D341Med (cell line): ENCODE data around the gene CELF2.
"Not testable (repeated sequence)": the region's sequence is repeated elsewhere in the genome, so short reads cannot be mapped to it uniquely, and the experiment has no call there.

ENCODE experiments used
- DNase-seq: peaks from one replicate; pipeline ENCODE4 v3.0.0; 2012; ENCODE audit warnings: low spot score

Gene CELF2

DNA sequence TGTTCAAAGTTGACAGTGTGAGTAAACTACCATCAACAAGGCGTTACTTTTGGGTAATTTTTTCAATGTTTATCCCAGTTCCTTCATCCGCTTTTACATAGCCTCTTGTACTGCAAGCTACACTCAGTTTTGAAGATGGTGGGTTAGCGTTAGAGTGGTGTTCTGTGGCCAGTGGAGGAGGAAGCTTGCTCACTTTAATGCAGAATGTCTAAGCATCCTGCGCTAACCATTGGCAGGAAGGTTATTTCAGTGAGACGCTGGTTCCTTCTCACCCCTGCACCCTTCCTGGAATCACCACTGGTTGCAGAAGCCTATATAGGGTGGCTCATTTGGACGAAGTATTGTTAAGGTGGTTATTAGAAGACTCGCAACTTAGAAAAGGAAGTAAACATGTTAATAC is 159.1 kb downstream of the CELF2 start:
- no peak for DNase-seq

- no peak for DNase-seq
Observed at GRCh38 chr10:11177381-11177780, 159.7 kb downstream of the CELF2 start.

GRCh38 chr10:11177926-11178471 is 160.3 kb downstream of the CELF2 start:
- DNase-seq = no peak

GRCh38 chr10:11178606-11179515 is 161.2 kb downstream of the CELF2 start:
- DNase-seq = peak; percentile 33

- no peak for DNase-seq
Observed at GRCh38 chr10:11179516-11180105, 161.9 kb downstream of the CELF2 start.

GRCh38 chr10:11180228-11180627 is 162.6 kb downstream of the CELF2 start:
- DNase-seq = no peak

GRCh38 chr10:11181978-11182377 is 164.3 kb downstream of the CELF2 start:
- DNase-seq = no peak

- DNase-seq = no peak
Observed at GRCh38 chr10:11183015-11183414, 165.3 kb downstream of the CELF2 start.

DNA sequence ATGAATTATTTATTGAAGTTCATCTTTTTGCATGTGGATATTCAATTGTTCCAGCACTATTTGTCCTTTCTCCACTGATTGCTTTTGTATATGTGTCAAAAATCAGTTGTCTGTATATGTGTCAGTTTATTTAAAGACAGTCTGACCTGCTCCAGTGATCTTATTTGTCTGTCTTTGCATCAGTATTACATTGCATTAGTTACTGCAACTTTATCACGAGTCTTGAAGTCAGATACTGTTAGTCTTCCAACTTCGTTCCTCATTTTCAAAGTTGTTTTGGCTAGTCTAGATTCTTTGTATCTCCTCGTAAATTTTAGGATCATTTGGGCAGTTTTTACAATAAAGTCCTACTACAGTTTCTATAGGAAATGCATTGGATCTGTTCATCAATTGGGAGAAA is 166.4 kb downstream of the CELF2 start:
- no peak for DNase-seq

DNA sequence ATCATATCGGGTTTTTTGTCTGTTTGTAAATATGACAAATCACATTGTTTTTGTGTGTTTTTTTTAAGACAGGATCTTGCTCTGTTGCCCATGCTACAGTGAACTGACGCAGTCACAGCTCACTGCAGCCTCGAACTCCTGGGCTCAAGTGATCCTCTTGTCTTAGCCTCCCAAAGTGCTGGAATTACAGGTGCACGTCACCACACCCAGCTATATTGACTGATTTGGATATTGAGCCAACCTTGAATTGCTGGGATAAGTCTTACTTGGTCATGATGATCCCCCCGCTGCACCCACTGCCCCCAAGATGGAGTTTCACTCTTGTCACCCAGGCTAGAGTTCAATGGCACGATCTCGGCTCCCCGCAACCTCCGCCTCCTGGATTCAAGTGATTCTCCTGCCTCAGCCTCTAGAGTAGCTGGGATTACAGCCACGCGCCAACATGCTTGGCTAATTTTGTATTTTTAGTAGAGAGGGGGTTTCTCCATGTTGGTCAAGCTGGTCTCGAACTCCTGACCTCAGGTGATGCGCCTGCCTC is 167.5 kb downstream of the CELF2 start:
- not testable (repeated sequence) for DNase-seq

DNA sequence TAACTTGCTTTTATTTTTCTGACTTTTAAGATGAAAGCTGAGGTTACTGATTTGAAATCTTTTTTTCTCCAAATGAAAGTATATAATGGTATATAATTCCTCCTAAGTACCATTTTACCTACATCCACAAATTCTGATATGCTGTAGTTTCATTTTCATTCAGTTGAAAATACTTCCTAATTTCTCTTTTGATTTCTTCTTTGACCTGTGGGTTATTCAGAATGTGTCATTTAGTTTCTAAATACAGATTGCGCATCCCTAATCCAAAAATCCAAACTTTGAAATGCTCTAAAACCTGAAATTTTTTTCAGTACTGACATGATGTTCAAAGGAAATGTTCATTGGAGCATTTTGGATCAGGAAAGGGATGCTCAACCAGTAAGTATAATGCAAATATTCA is 168.7 kb downstream of the CELF2 start:
- no peak for DNase-seq

DNA sequence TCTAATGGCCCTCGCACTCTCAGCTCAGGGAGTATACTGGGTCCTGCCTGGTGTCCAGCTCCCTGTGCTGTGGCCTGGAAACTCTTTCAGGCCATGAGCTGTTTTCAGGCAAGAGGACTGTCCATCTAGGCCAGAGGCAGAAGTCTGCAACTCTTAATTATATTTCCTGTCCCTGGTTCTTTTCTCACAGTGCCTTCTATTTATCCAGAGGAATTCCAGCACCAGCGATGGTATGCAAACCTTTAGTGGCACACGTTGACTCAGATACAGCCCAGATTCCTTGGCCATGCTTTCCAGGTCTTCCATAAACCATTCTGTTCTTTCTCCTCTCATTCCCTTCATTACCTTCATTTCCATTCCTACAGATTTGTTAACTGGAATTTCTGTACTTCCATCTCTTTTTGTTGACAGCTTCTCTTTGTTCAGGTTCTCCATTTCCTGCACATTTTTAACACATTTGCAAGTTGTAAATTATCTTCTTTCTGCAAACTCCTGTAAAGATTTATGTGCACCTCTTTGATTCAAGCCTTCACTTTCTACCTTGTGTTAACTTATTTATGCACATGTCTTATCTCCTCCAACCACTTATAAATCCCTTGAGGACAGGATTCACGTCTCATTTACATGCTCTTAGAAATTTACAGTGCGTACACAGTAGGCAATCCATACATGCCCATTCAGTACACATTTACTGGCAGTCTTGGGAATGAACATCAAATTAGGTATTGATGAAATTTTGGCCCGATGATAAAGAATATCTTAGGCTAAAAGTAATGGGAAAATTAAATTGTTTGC is 172.1 kb downstream of the CELF2 start:
- no peak for DNase-seq

DNA sequence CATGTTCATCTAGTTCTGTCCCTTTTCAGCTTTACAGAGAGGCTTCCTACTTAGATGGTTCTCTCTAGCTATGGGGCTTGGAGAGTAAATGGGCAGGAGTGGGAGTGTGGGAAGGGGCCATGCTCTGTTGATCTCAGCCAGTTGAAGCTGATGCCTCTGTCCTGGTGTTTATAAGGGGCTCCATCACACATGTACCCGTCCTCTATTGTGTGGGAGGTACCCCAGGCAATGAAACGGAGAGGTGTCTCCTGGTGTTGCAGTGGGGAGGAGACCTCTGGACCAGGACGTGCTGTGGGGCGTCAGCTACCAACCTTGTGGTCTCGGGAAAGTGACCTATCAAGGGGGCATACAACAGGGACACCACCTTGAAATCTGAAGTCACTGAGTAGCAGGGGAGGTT is 173.5 kb downstream of the CELF2 start:
- no peak for DNase-seq

DNA sequence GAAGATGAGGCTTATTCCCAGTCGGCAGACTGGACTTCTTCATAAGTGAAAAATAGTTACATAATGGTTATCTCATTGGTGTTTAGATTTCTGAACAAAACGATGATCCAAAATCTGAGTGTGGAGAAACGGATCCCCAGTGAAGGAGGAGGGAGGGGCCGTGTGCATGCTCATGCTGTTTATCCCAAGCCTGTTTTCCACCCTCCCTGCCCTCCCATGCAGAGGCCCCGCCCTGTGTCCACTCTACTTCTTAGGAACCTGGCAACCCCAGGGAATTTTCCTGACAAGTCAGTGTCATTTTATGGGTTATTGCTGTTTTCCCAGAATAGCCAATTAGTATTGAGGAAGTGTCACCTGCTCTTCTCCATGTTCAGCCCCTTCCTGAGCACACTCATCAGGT is 174.0 kb downstream of the CELF2 start:
- no peak for DNase-seq

DNA sequence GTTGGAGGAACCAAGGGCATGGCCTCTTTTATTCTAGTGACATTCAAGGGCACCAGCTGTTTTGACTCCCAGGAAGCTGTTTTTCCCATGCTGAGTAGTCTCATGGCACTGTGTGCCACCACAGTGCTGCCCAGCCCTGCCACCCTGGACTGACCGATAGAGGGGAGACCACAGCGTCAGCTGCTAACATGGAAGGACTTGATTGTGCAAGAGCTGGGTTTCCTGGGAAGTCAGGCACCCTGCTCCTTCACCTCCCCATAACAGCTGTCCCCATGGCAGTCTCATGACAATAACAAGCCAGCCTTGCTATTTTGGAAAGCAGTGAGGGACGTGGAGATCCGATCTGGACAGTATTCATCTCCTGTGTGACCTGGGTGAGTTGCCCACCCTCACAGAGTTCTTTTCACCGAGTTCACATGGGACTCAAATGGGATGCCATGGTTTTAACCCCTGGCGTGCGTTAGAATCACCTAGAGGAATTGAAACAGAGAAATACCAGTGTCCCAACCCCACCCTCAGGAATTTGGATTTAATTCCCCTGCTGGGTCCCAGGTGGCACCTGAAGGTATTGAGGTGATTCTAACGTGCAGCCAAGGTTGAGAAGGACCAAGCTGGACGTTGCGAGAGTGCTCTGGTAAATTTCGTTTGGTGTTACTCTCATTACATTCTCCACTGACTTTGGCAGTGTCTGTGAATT is 174.8 kb downstream of the CELF2 start:
- no peak for DNase-seq

DNA sequence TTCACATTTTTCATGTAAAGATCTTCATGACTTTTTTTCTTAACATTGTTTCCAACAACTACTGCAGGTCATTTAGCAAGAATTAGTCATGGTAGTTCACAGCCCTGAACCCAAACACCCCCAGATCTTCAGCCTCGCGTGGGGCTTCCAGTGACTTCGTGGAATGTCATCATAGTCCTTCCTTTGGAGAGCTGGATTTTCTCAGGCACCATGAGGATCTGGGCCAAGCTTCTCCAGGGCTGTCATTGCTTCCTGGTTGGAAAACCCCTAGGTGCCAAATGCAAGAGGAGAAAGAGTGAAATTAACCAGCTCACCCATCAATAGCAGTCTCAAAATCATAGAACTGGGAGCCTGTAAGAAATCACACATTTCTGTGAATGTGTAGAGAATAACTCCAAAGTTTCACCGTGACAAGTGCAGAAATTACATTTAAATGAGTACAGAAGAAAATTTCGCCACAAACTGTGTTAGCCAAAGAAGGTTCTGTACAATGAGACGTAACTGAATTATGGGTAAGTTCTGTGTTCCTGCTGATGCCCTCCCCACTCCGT is 175.4 kb downstream of the CELF2 start:
- DNase-seq = no peak

GRCh38 chr10:11194859-11195586 is 177.4 kb downstream of the CELF2 start:
- no peak for DNase-seq

DNA sequence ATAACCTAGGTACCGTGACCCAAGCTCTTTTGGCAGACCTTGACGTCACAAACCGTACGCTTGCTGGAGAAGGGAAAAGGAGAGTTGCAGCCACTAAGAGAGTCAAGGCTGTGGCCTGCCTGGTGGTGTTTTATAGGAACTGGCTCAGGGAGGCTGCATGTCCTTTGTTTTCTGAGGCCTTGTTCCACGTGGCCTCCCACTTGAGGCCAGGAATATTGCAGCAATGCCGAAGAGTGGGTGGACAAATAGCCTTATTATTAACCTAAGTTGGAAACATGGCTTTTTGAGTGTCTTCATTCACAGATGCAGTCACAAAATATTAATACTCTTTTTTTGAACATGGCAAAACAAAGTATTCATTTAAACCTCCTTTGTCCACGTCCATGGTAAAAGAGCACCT is 178.0 kb downstream of the CELF2 start:
- DNase-seq = no peak

DNA sequence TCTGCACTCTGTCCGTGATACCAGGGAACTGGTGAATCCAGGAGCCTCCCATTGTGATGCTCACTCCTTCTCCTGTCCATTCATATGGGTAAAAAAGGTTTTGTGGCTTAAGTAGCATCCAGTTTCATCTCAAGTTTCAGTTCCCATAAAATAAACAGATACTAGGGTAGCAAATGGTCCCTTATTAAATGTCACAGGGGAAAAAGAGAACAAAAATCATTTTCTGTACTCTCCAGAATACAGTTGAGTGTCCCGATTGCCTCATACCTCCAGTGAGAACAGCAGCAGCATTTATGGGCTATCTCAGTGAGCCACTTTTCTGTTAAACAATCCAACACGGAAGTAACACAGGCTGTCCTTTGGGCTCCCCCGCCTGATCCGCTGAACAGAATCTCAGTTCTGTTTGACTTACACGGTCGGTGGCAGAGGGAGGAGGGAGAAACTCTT is 179.6 kb downstream of the CELF2 start:
- no peak for DNase-seq

GRCh38 chr10:11197878-11198277 is 180.2 kb downstream of the CELF2 start:
- DNase-seq = no peak

GRCh38 chr10:11201911-11202310 is 184.2 kb downstream of the CELF2 start:
- DNase-seq = no peak
